HUES6 (cell line): ENCODE measurements around the gene PIK3C2G.

Experiments
- H3K27ac ChIP-seq: 2 replicates; pipeline ENCODE4 v1.7.0; 2013; ENCODE audit warnings: low read depth, mild to moderate bottlenecking, low read length, inconsistent platforms
- H3K27me3 ChIP-seq: 2 replicates; pipeline ENCODE4 v1.6.1; 2013; ENCODE audit warnings: low read length; ENCODE audit not compliant: control insufficient read depth, insufficient read depth
- H3K36me3 ChIP-seq: 2 replicates; pipeline ENCODE4 v1.6.1; 2013; ENCODE audit warnings: low read length; ENCODE audit not compliant: control insufficient read depth, insufficient read depth
- H3K4me1 ChIP-seq: 2 replicates; pipeline ENCODE4 v1.6.1; 2013; ENCODE audit warnings: low read length; ENCODE audit not compliant: control insufficient read depth, insufficient read depth
- H3K4me3 ChIP-seq: 2 replicates; pipeline ENCODE4 v1.5.1; 2013; ENCODE audit warnings: low read depth, low read length
- H3K9ac ChIP-seq: one replicate; pipeline ENCODE4 v1.6.1; 2013; ENCODE audit warnings: mild to moderate bottlenecking, low read length
- H3K9me3 ChIP-seq: 2 replicates; pipeline ENCODE4 v1.6.1; 2013; ENCODE audit warnings: low read depth, low read length; ENCODE audit not compliant: control insufficient read depth, insufficient read depth

Gene PIK3C2G

DNA sequence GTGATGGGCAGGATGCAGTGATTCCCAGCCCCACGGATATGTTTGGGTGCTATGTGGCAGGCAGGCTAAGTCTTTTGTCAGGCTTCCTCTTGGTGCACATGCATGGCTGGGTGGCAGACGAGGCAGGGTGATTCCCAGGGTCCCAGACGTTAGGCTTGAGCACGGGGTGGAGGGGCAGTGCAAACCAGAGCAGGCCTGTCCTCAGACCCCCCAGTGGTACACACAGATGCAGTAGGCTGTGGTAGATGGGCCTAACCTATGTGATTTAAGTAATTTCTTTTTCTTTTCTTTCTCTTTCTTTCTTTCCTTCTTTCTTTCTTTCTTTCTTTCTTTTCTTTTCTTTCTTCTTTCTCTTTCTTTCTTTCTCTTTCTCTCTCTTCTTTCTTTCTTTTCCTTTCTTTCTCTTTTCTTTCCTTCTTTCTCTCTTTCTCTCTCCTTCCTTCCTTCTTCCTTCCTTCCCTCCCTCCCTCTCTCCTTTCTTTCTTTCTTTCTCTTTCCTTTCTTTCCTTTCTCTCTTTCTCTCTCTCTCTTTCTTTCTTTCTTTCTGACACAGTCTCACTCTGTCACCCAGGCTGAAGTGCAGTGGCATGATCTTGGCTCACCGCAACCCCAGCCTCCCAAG, 41.6 kb downstream of the PIK3C2G start:
- H3K27ac ChIP-seq: no peak overlapping the region
- peaks cover 18% of the 10 kb centered on the region; the same call in 1 of the 2 replicates for H3K4me1 ChIP-seq
- H3K4me3 ChIP-seq: no peak overlapping the region
- no peaks in the 10 kb centered on the region for H3K27me3 ChIP-seq
- no peaks in the 10 kb centered on the region; the same call in 1 of the 2 replicates for H3K9me3 ChIP-seq
- no peaks in the 10 kb centered on the region for H3K36me3 ChIP-seq
- H3K9ac ChIP-seq: no peak overlapping the region

DNA sequence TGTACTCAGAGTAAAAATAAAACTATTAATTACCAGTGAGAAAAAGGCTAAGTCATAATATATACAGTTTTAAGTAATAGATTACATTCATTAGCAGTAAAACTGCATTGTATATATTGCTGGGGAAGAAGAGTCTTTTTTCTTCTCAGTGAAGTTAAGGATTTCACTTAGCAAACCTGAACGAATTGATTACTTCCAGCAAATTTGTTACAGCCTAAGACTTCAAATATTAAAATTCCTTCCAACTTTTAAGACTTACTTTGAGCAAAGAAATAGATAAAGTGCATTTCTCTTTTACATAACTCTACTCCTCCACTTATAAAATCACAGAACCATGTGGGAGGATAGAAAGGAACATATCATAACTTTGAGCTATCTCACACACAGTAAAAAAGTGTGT, 43.3 kb downstream of the PIK3C2G start:
- Histone ChIP-seq H3K27ac (no peak overlapping the region), H3K9ac (no peak overlapping the region), H3K27me3 (no peaks in the 10 kb centered on the region), H3K9me3 (no peaks in the 10 kb centered on the region; the same call in 1 of the 2 replicates), H3K4me3 (no peak overlapping the region), H3K4me1 (peaks cover under 1% of the 10 kb centered on the region; the same call in 1 of the 2 replicates), H3K36me3 (no peaks in the 10 kb centered on the region)

DNA sequence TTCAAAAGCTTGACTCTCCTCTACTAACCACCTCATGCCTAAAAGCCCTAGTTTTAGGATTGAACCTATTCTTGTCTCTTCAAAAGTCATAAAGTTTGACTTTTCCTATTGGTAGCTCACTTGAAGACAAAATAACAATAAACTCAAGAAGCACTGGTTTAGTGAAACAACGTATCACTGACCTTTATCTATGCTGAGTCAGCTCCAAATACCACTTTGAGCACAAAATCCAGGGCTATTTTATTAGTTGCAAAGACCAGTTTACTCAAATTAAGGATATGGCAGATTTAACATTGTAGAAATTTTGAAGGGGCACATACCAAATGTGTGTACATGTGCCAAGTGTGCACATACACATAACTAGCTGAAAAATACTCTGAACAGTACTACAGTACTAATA, 45.0 kb downstream of the PIK3C2G start:
- H3K4me3 ChIP-seq: no peak overlapping the region
- no peaks in the 10 kb centered on the region; the same call in 1 of the 2 replicates for H3K9me3 ChIP-seq
- no peak overlapping the region for H3K27ac ChIP-seq
- no peaks in the 10 kb centered on the region for H3K36me3 ChIP-seq
- H3K9ac ChIP-seq: no peak overlapping the region
- no peaks in the 10 kb centered on the region for H3K27me3 ChIP-seq
- no peaks in the 10 kb centered on the region for H3K4me1 ChIP-seq

DNA sequence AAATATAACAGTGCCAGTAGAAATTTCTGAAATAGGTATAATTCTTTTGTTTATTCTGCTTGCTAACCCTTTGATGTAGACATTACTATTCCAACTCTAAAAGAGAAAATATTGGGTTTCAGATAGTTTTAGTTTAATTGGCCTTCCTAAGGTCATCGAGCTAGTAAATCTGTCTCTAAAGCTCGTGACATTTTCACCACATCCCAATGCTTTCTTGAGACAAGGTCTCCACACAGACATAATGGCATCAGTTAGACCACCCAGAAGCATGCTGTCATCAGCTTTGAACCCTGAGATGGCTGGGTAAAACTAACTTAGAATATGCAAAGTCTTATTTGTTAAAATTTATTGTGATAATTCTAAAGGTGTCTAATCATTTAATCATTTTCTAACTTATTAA, 52.0 kb downstream of the PIK3C2G start:
- no peak overlapping the region for H3K4me3 ChIP-seq
- no peaks in the 10 kb centered on the region for H3K36me3 ChIP-seq
- H3K4me1 ChIP-seq: no peaks in the 10 kb centered on the region
- H3K9ac ChIP-seq: no peak overlapping the region
- H3K27me3 ChIP-seq: no peaks in the 10 kb centered on the region
- H3K9me3 ChIP-seq: no peaks in the 10 kb centered on the region
- H3K27ac ChIP-seq: no peak overlapping the region

DNA sequence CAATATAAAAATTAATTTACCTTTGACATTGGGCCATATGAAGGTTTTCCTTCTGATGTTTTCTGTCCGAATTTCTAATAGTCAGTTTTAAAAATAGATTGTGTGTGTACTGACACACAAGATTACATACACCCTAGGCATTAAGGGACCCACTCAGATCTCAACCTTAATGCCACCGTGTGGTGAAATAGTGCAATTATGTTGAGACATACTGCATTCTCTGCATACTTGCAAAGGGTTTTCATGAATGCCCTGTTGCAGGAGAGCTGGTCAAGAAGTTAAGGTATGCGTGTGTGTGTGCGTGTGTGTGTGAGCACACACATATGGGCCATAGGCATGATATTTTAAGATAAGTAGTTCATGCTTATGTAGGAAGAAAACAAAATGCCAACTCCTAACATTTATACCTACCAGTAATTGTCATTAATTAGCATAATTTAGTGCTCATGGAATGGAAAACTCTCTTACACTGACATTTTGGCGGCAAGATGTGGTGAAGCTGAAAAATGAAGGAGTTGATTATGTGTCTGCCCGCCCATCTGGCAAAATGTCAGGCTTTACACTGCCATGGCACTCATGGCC, 58.8 kb downstream of the PIK3C2G start:
- H3K9ac ChIP-seq: no peak overlapping the region
- H3K4me1 ChIP-seq: peaks cover 4% of the 10 kb centered on the region; the same call in 1 of the 2 replicates
- H3K4me3 ChIP-seq: no peak overlapping the region
- H3K9me3 ChIP-seq: no peaks in the 10 kb centered on the region
- no peaks in the 10 kb centered on the region for H3K36me3 ChIP-seq
- no peak overlapping the region for H3K27ac ChIP-seq
- no peaks in the 10 kb centered on the region for H3K27me3 ChIP-seq

DNA sequence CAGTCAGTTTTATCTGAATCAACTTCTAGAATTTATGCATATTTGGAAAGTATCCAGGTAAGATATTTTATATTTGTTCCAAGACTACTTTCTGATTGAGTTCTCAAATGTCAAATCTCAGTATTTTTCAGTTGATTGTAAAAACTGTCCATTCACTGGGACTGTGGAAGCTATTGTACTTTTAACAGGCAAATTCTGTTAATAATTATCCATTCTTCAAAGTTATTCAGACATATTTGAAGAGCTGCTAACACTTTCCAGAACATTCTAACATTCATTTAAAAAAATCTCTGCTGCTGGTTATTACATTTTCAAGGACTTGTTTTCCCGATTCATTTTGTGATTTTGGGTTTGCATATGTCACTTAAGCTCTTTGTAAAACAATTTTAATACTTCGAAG, 59.7 kb downstream of the PIK3C2G start:
- no peaks in the 10 kb centered on the region for H3K9me3 ChIP-seq
- no peak overlapping the region for H3K9ac ChIP-seq
- H3K27me3 ChIP-seq: no peaks in the 10 kb centered on the region
- H3K4me3 ChIP-seq: no peak overlapping the region
- H3K36me3 ChIP-seq: no peaks in the 10 kb centered on the region
- peaks cover 4% of the 10 kb centered on the region; the same call in 1 of the 2 replicates for H3K4me1 ChIP-seq
- H3K27ac ChIP-seq: no peak overlapping the region

DNA sequence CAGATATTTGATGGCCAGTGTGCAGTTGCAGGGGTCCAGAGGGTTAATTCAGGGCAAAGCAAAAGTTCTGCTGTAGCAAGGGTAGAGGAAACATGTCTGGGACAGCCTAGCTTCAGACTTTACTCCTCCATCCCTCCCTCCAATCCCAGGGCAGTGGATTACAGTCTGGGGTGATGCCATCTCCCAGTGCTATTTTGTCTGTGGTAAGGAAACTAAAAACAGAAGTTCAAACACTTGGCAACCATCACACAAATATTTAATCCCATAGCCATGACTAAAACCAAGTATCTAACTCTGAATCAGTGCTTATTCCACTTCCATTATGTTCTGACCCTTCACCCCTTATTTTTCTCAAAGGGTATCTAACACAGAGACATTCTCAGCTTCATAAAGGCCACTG, 61.8 kb downstream of the PIK3C2G start:
- H3K27ac ChIP-seq: no peak overlapping the region
- H3K27me3 ChIP-seq: no peaks in the 10 kb centered on the region
- H3K9me3 ChIP-seq: no peaks in the 10 kb centered on the region
- peaks cover 4% of the 10 kb centered on the region; the same call in 1 of the 2 replicates for H3K4me1 ChIP-seq
- H3K9ac ChIP-seq: no peak overlapping the region
- no peaks in the 10 kb centered on the region for H3K36me3 ChIP-seq
- H3K4me3 ChIP-seq: no peak overlapping the region

DNA sequence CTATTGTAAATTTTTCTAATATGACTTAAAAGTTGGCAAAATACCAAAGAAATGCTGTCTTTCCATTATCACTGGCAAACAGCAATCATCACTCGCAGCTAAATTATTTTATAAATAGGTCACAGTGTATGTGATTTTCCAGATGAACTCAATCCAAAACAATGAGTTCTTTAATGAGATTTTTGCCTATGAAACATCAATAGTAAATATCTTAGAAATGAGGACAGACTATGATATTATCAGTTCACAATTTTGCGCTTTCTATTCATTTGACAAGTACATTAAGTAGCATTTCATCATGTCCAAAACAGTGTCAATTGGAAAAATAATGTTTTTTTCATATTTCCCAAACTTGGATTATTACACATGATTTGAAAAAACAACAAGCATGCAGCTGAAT, 65.7 kb downstream of the PIK3C2G start:
- H3K27ac ChIP-seq: no peak overlapping the region
- no peaks in the 10 kb centered on the region for H3K36me3 ChIP-seq
- H3K4me1 ChIP-seq: no peaks in the 10 kb centered on the region
- H3K9me3 ChIP-seq: no peaks in the 10 kb centered on the region
- no peak overlapping the region for H3K4me3 ChIP-seq
- H3K9ac ChIP-seq: no peak overlapping the region
- no peaks in the 10 kb centered on the region for H3K27me3 ChIP-seq

DNA sequence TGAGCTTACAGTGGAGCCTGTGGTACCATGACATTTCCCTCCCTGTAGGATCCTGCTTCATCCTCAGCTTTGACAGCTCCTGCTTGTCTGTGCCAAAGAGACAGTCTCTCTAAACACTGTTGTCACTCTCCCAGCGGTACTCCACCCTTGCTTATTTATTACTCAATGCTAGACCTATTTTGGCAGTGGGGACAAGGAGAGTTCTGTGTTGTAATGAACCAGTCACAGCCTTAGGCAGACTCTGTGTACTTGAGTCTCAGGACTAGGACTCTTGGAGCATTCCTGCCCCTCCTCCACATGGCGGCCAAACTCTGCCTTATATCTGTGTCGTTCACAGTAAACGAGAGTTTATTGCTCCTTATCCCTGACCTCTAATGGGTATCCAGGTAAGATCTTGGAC, 70.9 kb downstream of the PIK3C2G start:
- H3K27me3 ChIP-seq: no peaks in the 10 kb centered on the region
- H3K36me3 ChIP-seq: no peaks in the 10 kb centered on the region
- no peaks in the 10 kb centered on the region for H3K4me1 ChIP-seq
- H3K9me3 ChIP-seq: no peaks in the 10 kb centered on the region
- H3K9ac ChIP-seq: no peak overlapping the region
- no peak overlapping the region for H3K4me3 ChIP-seq
- H3K27ac ChIP-seq: no peak overlapping the region

DNA sequence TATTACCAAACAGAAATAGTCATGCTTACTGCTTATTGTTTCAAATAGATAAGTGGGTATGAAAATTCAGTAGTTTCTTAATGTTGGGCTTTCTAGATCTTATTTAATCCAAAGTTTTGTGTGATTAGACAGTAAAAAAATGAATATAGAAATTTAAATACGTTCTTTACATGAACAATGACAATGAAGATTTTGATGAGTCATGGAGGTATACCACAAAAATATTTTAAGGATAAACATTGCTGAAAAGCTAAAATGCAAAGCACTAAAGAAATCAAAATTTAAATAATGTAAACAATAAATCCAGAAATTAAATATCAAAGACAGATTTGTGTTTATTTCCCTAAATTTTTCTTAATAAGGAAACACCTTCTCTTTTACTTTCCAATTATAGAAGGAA, 78.3 kb downstream of the PIK3C2G start:
- H3K27me3 ChIP-seq: no peaks in the 10 kb centered on the region
- H3K9ac ChIP-seq: no peak overlapping the region
- H3K36me3 ChIP-seq: no peaks in the 10 kb centered on the region
- H3K4me3 ChIP-seq: no peak overlapping the region
- no peaks in the 10 kb centered on the region for H3K9me3 ChIP-seq
- H3K4me1 ChIP-seq: no peaks in the 10 kb centered on the region
- H3K27ac ChIP-seq: no peak overlapping the region

DNA sequence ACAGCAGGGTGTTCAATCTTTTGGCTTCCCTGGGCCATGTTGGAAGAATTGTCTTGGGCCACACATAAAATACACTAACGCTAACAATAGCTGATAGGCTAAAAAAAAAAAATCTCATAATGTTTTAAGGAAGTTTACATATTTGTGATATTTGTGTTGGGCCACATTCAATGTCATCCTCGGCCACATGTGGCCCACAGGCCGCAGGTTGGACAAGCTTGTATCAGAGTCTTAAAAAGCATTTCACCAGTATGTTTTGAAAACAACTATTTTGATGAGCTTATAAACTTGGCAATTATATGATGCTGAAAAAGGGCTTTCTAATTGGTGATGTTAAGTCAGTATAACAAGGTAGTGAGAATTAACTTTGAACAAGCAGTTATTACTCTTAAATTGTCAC, 78.9 kb downstream of the PIK3C2G start:
- Histone ChIP-seq H3K4me3 (no peak overlapping the region), H3K36me3 (no peaks in the 10 kb centered on the region), H3K27ac (no peak overlapping the region), H3K4me1 (no peaks in the 10 kb centered on the region), H3K9ac (no peak overlapping the region), H3K9me3 (no peaks in the 10 kb centered on the region), H3K27me3 (no peaks in the 10 kb centered on the region)
